Breast epithelium (tissue), 3 donors: Measurements from ENCODE around the gene ABI2.

Source experiments
- POLR2A ChIP-seq: fragments of 450-650 bp; IDR thresholded peaks from one replicate; pipeline ENCODE4 v1.6.1; 2016; ENCODE audit warnings: antibody characterized with exemption, mild to moderate bottlenecking, moderate library complexity
- POLR2AphosphoS5 ChIP-seq, 3 donors: sonication (generic); formaldehyde crosslinking; IDR thresholded peaks; one replicate each; pipeline ENCODE4 v1.6.1; 2017; ENCODE audit warnings: antibody characterized with exemption in 3 of 3
- TF ChIP-seq, protein P1 (sequence below), 3 donors: fragments of 450-650 bp; IDR thresholded peaks; one replicate each; pipeline ENCODE4 v1.5.1; 2016 to 2017; ENCODE audit warnings: antibody characterized with exemption in 3 of 3, mild to moderate bottlenecking in 3 of 3, moderate library complexity in 3 of 3

DNA sequence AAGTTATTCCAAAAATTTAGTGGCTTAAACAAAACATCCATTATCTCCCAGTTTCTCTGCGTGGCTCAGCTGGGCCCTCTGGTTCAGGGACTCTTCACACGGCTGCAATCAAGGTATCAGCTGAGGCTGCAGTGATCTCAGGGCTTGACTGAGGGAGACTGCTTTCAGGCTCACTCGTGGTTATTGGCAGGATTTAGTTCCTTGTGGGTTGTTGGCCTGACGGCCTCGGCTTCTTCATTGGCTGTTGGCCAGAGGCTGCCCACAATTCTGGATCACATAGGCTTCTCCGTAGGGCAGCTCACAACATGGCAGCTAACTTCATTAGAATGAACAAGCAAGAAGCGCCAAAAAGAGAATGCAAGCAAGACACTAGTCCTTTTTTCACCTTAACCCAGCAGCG lies 90.1 kb downstream of the ABI2 start:
- TF ChIP-seq POLR2AphosphoS5 (IDR thresholded peaks at IDR 0.05) (no peak), POLR2A (no peak)
- TF ChIP-seq, protein P1, sequence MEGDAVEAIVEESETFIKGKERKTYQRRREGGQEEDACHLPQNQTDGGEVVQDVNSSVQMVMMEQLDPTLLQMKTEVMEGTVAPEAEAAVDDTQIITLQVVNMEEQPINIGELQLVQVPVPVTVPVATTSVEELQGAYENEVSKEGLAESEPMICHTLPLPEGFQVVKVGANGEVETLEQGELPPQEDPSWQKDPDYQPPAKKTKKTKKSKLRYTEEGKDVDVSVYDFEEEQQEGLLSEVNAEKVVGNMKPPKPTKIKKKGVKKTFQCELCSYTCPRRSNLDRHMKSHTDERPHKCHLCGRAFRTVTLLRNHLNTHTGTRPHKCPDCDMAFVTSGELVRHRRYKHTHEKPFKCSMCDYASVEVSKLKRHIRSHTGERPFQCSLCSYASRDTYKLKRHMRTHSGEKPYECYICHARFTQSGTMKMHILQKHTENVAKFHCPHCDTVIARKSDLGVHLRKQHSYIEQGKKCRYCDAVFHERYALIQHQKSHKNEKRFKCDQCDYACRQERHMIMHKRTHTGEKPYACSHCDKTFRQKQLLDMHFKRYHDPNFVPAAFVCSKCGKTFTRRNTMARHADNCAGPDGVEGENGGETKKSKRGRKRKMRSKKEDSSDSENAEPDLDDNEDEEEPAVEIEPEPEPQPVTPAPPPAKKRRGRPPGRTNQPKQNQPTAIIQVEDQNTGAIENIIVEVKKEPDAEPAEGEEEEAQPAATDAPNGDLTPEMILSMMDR (IDR thresholded peaks at IDR 0.05): no peak
